Measurements from ENCODE around the gene RAD23B.

DNA sequence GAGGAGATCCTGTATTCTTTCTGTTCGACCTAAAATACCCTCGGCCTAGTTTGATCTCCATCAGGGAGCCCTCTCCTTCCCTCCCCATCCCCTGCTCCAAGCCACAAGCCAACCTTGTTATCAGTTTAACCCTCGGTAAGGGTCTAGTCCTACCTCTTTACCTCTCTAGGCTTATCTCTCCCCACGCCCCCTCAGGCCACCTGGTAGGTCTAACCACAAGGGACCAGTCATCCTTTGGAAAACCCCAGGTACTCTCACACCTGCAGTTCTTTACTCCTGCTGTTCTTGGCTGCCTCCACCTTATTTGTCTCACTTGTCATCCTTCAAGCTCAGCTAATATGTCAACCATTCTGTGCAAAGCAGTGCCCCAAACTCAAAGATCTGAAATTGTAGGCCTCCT is 78.7 kb downstream of the RAD23B start:
- TF ChIP-seq POLR2AphosphoS5 (IDR thresholded peaks at IDR 0.05; ENCODE audit: low read depth, low read length): no peak
- TF ChIP-seq TAF1 (IDR thresholded peaks at IDR 0.05; ENCODE audit: low read depth, low read length): no peak

Measured in GM12891 (cell line).